GM04503 (cell line): ENCODE measurements around the gene MEF2A.

Experiments
- DNase-seq: peaks from one replicate; pipeline ENCODE4 v3.0.0-alpha.2; 2012; ENCODE audit warnings: low read depth

The MEF2A gene

DNA sequence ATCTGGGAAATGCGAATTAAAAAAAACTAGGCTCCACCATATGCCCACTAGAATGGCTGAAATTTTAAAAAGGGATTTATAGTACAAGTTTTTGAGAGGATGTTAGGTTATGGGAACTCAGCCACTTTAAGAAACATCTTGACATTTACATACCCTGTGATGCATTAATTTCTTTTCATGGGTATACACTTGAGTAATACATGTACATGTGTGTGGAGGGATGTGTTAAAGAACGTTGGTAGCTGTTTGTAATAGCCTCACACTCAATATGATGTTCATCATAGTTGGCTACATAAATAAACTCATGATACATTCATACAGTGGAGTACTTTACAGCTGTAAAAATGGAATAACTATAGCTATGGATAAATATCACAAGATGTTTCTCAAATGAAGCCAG, 40.9 kb downstream of the MEF2A start:
- no peak for DNase-seq

DNA sequence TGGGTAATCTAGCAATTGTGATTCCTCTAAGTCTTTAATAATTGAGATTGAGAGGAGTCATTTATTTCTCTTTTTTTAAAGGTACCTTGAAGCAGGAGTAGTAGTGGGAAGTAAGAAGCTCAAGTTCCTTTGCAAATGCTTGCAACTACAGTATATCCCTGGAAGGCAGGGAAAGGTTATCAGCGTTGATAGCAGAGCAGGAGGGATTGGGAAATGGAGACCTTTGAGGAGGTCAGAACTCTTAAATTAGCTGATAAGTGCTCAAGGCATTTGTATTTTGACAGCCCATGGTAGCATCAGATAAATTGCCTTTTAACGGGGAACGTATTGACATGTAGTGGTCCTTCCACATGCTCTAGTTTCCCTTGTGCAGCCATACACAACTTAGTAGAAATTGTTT, 47.7 kb downstream of the MEF2A start:
- DNase-seq = no peak

DNA sequence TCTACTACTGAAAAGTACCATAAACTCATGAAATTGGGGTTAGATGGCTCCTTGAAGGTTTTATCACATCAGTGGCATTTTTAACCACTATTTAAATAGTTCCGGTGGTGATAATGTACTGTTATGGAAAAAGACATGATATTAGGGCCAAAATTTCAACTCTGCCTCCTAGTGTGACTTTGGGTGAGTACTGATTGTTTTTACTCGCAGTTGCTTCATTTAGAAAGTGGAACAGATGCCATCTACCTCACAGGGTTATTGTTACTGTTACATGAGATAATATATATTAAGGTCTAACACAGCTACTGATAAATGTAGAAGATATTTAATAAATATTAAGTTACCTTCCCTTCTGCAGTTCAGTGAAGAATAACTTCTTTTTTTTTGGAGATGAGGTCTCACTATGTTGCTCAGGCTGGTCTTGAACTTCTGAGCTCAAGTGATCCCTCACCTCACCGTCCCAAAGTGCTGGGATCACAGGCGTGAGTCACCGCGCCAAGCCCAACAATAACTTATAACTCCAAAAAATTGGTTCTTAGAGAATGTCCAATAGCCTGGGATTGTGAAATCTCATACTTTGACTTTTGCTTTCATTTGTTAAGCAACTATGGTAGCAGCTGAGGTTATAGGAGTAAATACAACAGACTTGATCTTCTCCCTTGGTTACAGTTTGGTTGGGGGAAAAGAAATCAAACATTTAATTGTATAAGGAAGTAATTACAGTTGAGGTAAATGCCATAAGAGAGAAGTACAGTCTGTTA, 48.3 kb downstream of the MEF2A start:
- DNase-seq = peak; percentile 31

DNA sequence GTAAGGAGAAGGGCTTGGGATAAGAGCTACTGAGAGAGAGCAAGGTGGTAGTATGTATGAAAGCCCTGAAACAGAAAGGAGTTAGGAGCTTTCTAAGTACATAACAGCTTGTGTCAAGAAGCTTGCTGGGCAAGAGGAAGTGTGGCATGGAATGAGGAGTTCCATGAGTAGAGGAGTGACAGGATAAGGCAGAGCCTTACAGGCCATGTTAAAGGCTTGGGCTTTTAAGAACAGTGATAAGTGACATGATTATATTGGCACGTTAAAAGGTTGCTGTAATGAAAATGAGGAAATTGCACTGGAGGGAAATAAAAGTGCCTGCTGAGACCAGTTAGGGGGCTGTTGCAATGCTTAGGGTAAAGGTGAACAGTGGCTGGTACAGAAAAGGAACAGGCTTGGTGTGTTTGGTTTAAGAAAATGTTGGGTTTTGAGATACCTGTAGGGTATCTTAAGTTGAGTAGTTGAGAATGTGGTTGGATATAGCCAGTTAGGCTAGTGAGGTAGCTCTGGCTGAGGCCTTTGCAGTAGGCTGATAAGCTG, 49.0 kb downstream of the MEF2A start:
- no peak for DNase-seq

DNA sequence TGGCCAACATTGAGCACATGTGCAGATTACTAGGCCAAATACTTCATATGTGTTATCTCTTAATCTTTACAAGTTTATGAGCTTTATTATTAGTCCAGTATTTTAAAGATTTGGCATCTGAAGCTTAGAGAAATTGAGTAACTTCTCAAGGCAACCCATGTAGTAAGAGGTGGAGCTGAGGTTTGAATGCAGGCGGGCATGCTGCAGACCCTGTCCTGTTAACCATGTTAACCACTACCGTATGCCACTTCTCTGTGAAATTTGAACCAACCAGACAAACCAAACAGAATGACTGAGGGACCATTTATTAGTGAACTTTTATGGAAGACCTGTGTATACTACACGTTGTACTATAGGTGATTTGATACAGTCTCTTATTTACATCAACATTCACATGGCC, 49.7 kb downstream of the MEF2A start:
- no peak for DNase-seq

DNA sequence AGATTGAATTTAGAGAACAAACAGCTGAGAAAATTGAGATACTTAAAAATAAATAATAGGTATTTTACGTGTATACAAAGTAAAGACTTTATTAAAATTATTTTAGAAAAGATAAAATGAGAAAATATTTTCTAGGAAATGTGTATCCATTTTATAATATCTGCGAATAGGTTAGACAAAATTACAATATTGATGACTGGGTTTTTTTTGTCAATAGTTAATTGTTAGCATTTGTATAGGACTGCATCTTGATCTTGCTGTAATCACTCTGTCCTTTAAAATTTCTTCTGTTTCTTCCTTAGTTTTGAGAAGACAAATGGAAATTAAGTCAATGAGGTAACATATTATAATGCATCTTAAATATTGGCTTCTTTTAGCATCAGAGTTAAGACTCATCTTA, 50.3 kb downstream of the MEF2A start:
- no peak for DNase-seq

DNA sequence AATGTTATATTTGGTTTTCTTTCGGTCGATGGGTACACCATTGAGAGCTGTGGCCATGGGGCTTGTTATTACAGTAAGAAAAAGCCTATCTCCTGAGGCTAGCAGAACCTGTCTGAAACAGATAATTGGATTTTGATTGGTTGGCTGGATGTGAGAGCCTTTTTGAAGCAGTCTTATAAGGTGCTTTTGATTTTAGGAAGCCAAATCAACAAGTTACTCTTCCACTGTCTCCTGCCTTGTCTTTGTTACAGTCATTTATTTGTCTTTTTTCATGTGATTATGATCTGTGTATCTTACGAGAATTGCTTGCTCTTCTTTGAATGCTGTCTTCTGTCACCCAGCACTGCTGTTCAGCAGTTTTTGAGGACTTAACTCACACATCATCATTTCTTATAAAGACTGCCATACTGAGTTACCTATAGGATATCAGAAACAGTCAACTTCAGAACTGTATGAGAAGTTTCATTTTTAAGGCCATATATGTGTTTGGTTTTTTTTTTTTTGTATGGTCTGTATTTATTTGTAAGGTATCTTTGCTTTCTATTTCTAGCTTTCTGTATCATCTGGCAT, 51.1 kb downstream of the MEF2A start:
- DNase-seq = no peak

DNA sequence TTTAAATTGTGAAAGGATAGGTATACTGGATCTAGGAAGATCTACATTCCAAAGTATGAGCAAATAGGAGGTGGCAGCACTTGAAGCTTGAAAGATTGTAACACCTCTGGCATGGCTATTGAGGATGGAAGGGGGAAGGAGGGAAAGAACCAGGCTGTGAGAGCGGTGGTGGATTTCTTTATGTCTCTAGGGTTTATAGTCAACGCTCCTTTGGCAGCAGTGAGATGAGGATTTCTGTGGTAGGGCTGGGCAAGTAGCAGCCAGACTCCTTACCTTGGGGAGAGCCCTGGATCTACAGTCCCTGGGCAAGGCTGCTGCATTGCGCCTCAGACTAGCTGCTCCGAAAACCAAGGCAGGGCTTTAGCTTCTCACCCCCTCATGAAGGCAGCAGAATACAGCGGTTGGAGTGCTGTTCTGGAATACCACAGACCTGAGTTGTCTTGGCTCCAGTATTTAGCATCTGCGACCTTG, 53.2 kb downstream of the MEF2A start:
- no peak for DNase-seq

DNA sequence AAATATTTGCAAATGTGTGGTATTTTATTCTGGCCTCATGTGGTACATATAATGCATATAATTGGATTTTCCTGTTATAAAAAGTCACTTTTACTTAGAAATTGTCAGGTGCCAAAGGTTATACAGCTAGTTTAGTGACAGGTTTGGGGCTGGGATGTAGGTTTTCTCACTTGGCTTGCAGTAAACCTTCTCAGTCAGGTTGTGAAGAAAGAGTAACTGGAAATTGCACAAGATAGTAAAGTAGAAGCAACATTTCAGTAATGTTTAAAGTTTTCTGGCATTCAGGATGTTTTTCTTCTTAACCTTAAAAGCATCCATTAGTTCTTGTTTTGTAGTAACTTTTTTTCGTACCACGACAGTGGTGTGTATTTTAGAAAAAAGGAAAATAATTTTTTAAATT, 53.9 kb downstream of the MEF2A start:
- peak; percentile 8 for DNase-seq

DNA sequence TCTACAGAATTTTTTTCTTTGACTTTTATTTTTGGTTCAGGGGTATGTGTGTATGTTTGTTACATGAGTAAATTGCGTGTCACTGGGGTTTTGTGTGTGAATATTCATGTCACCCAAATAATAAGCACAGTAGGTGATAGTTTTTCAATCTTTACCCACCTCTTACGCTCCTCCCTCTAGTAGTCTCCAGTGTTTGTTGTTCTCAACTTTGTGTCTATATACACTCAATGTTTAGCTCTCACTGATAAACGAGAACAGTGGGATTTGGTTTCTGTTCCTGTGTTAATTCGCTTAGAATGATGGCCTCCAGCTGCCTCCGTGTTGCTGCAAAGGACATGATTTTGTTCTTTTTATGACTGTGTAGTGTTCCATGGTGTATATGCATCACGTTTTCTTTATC, 54.4 kb downstream of the MEF2A start:
- DNase-seq = no peak

DNA sequence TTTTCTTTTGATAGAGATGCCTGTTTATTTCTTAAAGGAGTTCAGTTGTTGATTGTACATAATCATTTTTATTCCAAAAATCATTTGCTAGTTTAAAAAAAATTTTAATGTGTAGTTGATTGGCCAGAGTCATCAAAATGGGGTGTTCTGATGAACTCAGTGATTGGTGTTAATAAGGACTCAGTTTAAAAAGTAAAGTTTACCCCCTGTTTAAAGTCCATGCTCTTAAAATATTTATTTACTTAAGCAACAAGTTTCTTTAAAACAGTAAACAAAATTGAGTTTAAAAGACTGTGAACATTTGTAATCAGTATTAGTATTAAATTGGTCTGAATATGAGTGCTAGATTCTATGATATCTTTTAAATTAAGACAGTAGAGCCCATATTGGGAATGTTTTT, 56.0 kb downstream of the MEF2A start:
- no peak for DNase-seq

DNA sequence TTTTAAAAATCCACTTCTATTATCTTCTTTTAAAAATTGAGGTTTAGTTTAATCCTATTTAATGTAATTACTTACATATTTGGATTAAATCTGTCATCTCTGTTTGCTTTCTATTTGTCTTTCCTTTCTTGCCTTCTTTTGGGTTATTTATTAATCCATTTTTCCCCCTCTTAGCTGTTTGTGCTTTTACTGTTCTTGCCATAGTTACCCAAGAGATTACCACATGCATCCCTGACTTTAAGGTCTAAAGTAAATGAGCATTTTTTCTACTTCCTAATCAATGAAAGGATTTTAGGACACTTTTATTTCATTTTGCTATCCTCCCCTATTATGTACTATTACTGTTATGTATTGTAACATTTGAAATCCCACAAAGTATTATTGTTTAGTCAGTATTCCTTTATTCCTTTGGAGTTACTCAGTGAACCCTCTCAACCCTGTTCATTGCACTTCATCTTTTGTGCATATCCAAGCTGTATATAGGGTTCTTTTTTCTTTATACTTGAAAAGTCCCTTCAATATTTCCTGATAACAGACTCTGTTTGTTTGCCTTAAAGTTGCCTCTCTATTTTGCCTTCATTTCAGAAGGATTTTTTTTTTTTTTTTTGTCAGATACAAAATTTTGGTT, 62.7 kb downstream of the MEF2A start:
- DNase-seq = no peak

DNA sequence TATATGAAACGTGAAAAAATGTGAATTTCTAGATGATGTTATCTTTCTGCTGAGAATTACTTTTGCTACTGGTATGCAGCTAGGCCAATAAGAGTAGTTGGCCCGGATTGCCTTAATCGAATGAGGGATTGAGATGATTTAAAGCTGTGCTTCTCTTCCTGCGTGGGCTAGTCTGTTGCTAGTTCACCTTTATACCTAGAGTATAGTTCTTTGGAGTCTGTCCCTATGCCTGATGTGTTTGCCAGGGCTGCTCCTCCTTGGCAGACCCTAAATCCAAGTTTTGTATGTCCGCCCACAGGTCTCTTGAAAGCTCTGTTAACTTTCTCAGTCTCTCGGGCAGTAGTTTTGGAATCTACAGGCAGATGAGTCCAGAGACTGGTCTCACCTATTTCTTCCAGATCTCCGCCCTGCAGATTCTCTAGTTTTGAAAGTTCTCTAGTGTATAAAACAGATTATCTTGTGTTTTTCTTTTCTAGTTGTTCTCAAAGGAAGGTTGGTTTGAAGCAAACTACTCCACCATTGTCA, 64.9 kb downstream of the MEF2A start:
- DNase-seq = no peak

DNA sequence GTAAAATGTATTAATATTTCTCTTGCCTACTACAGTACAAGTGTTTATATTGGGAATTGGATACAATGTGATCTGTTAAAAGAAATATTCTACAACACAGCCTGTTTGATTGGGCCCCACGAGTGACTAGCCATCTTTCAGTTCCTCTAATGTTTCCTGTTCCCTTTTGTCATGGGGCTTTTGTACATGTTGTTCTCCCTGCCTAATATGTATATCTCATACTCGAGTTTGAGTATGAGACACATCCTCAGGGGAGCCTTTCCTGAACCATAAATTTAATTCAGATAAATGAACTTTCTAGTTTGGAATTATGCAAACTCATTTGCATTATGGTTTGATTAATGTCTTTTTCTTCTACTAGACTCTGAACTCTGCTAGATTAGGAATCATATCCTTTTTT, 65.5 kb downstream of the MEF2A start:
- no peak for DNase-seq

DNA sequence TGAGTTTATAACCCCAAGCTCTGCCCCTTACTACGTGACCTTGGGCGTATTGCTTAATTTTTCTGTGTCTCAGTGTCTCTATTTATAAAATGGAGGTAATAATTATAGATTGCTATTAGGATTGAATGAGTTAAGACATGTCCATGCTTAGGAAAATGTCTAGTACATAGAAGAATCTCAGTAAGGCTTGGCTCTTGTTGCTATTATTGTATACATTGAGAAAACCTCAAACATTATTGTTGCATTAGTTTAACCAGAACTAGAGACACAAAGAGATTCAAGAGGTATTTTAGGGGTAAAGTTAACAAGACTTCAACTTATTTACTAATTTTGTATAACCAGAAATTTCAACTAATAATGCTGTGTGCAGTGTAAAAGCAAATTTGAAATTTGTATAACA, 66.7 kb downstream of the MEF2A start:
- DNase-seq = no peak

DNA sequence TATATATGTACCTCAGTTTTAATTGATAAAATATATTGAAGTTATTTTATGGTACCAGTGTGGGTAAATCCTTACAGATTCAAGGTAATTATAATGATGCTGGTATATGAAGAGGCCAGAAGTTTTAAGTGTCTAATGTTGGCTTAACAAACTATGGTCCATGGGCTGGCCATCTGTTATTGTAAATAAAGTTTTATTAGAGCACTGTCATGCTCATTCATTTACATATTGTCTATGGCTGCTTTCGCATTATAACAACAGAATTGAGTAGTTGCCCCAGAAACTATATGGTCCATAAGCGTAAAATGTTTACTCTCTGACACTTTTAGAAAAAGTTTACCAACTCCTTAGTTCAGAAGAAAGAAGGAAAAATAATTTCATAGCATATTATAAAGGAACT, 67.9 kb downstream of the MEF2A start:
- no peak for DNase-seq

DNA sequence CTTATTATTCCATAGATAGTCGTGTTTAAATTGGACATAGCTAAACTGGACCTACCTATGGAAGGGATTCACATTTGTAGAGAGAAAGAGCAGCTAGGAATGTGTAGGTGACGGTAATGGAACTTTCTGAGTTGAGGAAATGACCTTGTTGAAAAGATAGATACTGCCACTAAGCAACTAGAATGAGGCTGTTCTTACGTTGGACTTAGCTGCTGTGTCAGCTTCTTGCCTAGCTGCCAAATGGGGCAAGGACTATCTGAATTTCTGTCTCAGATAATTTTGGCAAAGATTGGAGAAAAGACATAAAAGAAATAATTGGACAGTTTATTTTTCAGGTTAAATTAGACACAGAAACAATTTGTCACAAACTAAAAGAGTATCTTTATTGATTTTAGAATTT, 68.8 kb downstream of the MEF2A start:
- no peak for DNase-seq

DNA sequence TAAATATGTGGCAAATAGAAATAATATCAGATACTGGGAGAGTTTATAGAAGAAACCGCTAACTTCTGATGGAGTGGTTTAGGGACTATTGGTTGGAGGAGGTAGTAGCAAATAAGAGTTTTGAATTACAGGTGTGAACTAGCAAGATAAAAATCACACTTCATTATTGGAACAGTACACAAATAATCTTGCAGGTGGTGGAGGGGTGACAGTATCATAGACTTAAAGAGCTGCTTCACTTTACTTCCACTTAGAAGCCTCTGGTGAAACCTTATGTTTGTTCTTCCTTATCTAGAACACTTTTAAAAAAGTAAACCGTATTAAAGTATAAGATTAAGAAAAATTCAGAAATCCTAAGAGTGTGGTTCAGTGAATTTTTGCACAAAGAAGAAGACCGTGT, 69.4 kb downstream of the MEF2A start:
- no peak for DNase-seq

DNA sequence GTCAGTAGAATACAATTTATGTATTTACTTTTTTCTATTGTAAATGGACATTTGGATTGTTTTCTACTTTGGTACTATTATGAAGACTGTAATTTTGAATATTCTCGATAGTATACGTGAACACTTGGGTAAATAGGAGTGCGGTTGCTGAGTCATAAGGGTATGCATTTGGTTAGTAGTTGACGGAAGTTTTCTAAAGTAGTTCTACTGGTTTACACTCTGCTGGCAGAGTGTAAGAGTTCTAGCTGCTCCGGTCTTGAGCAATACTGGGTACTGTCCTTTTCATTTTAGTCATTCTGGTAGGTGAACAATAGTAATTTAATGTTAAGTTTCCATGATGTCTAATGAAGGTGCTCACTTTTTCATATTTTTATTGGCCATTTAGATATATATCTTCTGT, 70.0 kb downstream of the MEF2A start:
- no peak for DNase-seq

DNA sequence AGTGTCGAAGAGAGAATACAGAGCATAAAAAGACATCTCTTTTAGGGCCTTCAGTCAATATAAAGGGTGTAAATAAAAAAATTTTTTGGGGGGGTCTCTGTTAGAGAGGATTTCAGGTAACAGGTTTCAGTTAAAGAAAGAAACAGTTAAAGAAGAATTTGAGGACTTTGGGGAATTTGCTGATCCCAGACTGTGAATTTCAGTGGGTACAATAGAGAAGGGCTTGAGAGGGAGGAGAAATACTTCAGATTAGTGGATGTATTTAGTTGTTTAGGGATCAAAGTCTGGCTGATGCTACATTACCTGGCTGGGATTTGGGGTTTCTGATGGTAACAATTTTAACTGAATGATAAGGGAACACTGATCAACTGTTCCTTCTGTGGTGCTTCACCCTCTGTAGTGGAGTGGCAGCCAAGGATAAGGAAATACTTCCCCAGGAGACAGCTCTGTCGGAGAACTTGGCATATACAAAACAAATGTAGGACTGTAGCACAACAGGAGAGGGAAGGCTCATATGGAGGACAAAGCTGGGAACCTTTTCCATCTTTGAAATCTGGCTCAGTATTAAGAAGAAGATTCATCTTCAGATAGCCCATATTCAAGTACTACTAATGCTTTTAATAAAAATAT, 79.2 kb downstream of the MEF2A start:
- DNase-seq = no peak

DNA sequence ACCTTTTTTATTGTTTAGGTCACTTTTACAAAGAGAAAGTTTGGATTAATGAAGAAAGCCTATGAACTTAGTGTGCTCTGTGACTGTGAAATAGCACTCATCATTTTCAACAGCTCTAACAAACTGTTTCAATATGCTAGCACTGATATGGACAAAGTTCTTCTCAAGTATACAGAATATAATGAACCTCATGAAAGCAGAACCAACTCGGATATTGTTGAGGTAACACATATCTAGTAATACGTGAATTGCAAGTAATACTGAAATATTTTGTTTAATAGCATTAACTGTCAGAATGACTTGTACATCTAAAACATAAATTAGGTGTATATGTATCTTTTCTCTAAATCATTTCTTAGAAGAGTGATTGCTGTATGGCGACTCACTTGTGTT, 79.8 kb downstream of the MEF2A start:
- DNase-seq = no peak

DNA sequence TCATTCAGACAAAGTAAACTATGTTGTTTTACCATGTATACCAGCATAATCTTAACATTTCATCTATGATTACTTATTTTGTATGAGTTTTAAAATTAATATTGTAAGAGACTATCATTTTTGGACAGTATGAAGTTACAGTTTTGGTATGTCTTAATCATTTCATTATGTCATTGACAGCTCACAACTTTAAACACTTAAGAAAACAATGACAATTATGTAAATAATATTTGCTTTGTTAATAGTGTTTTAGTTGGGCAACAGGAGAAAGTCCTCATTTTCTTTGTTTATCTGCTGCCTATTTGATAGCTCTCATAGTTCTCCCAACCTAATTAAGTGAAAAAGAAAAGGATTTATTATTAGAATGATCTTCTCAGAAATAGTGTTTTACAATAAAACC, 80.2 kb downstream of the MEF2A start:
- DNase-seq = no peak
